ENCODE data around the gene REXO1. TPM values are rescaled to one million over a fixed set of nuclear protein-coding genes. Genes with fewer than 3 reads are reported as not detected.

The REXO1 gene
- total and polyA plus RNA-seq, 2 of the 13 experiments (the other 11 are each of a cell fraction or from before 2014, with no cell fraction given) = 5.0 to 11.2 TPM

DNA sequence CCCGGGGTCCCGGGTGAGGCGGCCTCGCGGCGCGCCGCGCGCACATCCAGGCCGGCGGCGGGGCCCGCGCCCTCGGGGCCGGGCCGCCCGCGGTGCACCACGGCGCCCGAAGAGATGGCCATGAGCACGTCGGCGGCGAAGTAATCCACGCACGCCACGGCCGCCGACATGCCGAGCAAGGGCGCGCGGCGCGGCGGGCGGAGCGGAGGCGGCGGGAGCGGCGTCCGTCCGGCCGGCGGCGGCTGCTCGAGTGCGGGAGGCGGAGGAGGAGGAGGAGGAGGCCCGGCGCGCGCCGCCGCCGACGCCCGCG, 15.0 kb upstream of the REXO1 start, which contains the start of gene KLF16 (continued):
- TF ChIP-seq, protein P1, sequence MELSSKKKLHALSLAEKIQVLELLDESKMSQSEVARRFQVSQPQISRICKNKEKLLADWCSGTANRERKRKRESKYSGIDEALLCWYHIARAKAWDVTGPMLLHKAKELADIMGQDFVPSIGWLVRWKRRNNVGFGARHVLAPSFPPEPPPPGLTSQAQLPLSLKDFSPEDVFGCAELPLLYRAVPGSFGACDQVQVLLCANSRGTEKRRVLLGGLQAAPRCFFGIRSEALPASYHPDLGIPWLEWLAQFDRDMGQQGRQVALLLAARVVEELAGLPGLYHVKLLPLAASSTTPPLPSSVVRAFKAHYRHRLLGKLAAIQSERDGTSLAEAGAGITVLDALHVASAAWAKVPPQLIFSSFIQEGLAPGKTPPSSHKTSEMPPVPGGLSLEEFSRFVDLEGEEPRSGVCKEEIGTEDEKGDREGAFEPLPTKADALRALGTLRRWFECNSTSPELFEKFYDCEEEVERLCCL (CRISPR knock-in tag; IDR thresholded peaks at IDR 0.05; ENCODE audit: borderline replicate concordance) = no peak
- TF ChIP-seq ZSCAN31 (CRISPR knock-in tag; IDR thresholded peaks at IDR 0.05; ENCODE audit: low read depth) = no peak
- TF ChIP-seq ZNF775 (CRISPR knock-in tag; IDR thresholded peaks at IDR 0.05; ENCODE audit: borderline replicate concordance) = no peak
- no peak for TF ChIP-seq ZNF292 (CRISPR knock-in tag; IDR thresholded peaks at IDR 0.05; ENCODE audit: borderline replicate concordance, low read depth)
- TF ChIP-seq HOXA3 (CRISPR knock-in tag; IDR thresholded peaks at IDR 0.05) = no peak
- TF ChIP-seq ARNT2 (CRISPR knock-in tag; IDR thresholded peaks at IDR 0.05; ENCODE audit: low read depth) = 0 out of 2 replicates have a peak, but pooled peaks have one; percentile 5
- TF ChIP-seq THAP7 (CRISPR knock-in tag; IDR thresholded peaks at IDR 0.05) = no peak

GRCh38 chr19:1862424-1863327, 14.4 kb upstream of the REXO1 start:
- in situ Hi-C loops (cut with HindIII; ENCODE audit: extremely low pct_ligation_motif_present, low pct_unique_long_range_greater_than_20kb) = no loop called here
- Histone ChIP-seq H3K9me3 (ENCODE audit: low read length) (no peaks in the 10 kb centered on the region), H3K27ac (ENCODE audit: extremely low read length, insufficient read depth, low read length) (peak overlapping the region; percentile 80), H3K36me3 (replicated peaks in 1 of 2; ENCODE audit: control insufficient read depth in 1 of 2, insufficient read depth in 2 of 2, low read length in 2 of 2) (no peaks in the 10 kb centered on the region), H3K27me3 (ENCODE audit: control insufficient read depth in 1 of 2, insufficient read depth in 2 of 2, low read length in 2 of 2) (no peaks in the 10 kb centered on the region; a peak in 1 of 5 replicates), H4K20me1 (ENCODE audit: insufficient read depth, low read length) (peaks cover 34% of the 10 kb centered on the region), H2AFZ (ENCODE audit: low read length) (no peak overlapping the region), H3K4me1 (ENCODE audit: insufficient read depth, low read length) (peaks cover 64% of the 10 kb centered on the region), H3K9ac (ENCODE audit: insufficient read depth, low read depth, low read length) (peak overlapping the region; percentile 84), H3K4me3 (replicated peaks in 1 of 3; ENCODE audit: insufficient read depth in 1 of 3, low read depth in 2 of 3, low read length in 3 of 3) (peak overlapping the region; percentile 89 to 95 (median 91)), H3K79me2 (ENCODE audit: insufficient read depth, low read length) (peaks cover 50% of the 10 kb centered on the region), H3K4me2 (ENCODE audit: low read depth, low read length) (peak overlapping the region; percentile 81)
- DNase-seq (ENCODE audit: low spot score) (no peak), FAIRE-seq (no peak), ATAC-seq (no peak)
- WGBS (ENCODE audit: low lambda C conversion rate) = 2% methylated on average over 37 of the region's 109 CpGs
- no TSS peak for BruUV-seq (replicated peaks)
- CTCF ChIA-PET (ENCODE audit: low intra/inter-chr PET ratio, low total read pairs) = no interaction called here
- POLR2A ChIA-PET = no interaction called here
- intact Hi-C loops (cut with micrococcal nuclease; ENCODE audit: unreplicated experiment) = no loop called here
- TF ChIP-seq BHLHE40 (IDR thresholded peaks at IDR 0.05; ENCODE audit: low read length) (peak; percentile 71), FIP1L1 (IDR thresholded peaks at IDR 0.05; ENCODE audit: borderline replicate concordance, insufficient read depth, low read depth, low read length) (no peak), MEIS2 (CRISPR knock-in tag; IDR thresholded peaks at IDR 0.05) (0 out of 2 replicates have a peak, but pooled peaks have one; percentile 12), RBFOX2 (IDR thresholded peaks at IDR 0.05; ENCODE audit: low read depth, low read length) (peak; percentile 66), ZNF687 (CRISPR knock-in tag; IDR thresholded peaks at IDR 0.05) (peak; percentile 29)

All from HepG2 (cell line).